Suprapubic skin (tissue), 4 donors: ENCODE results near the gene BRD3OS. TPM values are rescaled to one million over a fixed set of nuclear protein-coding genes. Genes with fewer than 3 reads are reported as not detected.

Experiments used
- DNase-seq, 2 donors: peaks; one replicate each; pipeline ENCODE4 v3.0.0-alpha.2; 2019; ENCODE audit warnings: low spot score in 2 of 2
- H3K27ac ChIP-seq: fragments of 200-600 bp; sonication (generic); one replicate; pipeline ENCODE4 v1.5.1; 2019
- H3K27me3 ChIP-seq: fragments of 200-600 bp; sonication (generic); one replicate; pipeline ENCODE4 v1.5.1; 2019
- H3K36me3 ChIP-seq: fragments of 200-600 bp; sonication (generic); one replicate; pipeline ENCODE4 v1.5.1; 2019
- H3K4me1 ChIP-seq: fragments of 200-600 bp; sonication (generic); one replicate; pipeline ENCODE4 v1.5.1; 2019
- H3K4me3 ChIP-seq: fragments of 200-600 bp; sonication (generic); one replicate; pipeline ENCODE4 v1.5.1; 2019; ENCODE audit warnings: mild to moderate bottlenecking
- H3K9me3 ChIP-seq: fragments of 200-600 bp; sonication (generic); one replicate; pipeline ENCODE4 v1.5.1; 2019
- EP300 ChIP-seq: sonication (generic); formaldehyde crosslinking; IDR thresholded peaks from one replicate; pipeline ENCODE4 v1.6.1; 2017; ENCODE audit warnings: antibody characterized with exemption
- POLR2A ChIP-seq, 2 donors: fragments of 450-650 bp; IDR thresholded peaks; one replicate each; pipeline ENCODE4 v1.6.1; 2017; ENCODE audit warnings: antibody characterized with exemption in 2 of 2, mild to moderate bottlenecking in 2 of 2, moderate library complexity in 2 of 2
- POLR2AphosphoS5 ChIP-seq, 3 donors: sonication (generic); formaldehyde crosslinking; IDR thresholded peaks; one replicate each; pipeline ENCODE4 v1.6.1; 2017; ENCODE audit warnings: antibody characterized with exemption in 3 of 3
- WGBS: methylation state at CpG from one replicate; pipeline ENCODE4 v1.1.5; 2018; 5-methylcytosine and 5-hydroxymethylcytosine counted together
- total RNA-seq, 4 donors: library from RNA; depleted of rRNA; stranded (reverse); fragments of >200 nt; gene quantifications; one replicate each; pipeline ENCODE4 v1.1.0, GENCODE V29; 2016
- TF ChIP-seq, protein P1 (sequence below), 2 donors: fragments of 200-600 bp in 1 of 2; fragments of 450-650 bp in 1 of 2; sonication (generic) in 1 of 2; IDR thresholded peaks; one replicate each; pipeline ENCODE4 v1.5.1; 2016 to 2019; ENCODE audit warnings: antibody characterized with exemption in 2 of 2, mild to moderate bottlenecking in 1 of 2, moderate library complexity in 1 of 2

BRD3OS gene
- total RNA-seq, 4 donors from 2014 or later = 6.2 to 10.4 (median 9.5) TPM

DNA sequence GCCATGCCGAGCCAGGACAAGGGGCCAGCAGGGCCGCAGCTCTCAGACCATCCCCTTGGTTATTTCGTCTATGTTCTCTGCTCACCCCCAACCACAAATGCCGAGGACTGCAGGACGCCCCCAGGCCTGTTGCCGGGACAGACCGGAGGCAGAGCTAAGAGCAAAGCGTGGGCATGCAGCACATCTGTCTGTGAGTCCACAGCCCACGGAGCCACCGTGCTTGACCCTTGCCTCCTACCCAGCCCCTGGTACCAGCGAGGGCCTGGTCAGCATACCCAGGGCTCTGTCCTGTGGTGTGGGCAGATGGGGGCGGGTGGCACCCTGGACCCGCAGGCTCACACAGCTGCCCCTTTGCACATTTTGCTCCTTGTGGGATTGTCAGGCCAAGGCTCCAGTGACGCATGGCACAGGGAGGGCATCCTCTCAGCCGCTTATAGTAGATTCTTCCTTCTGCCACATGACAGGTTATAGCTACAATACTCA lies 37.8 kb downstream of the BRD3OS start:
- Histone ChIP-seq H3K4me3 (no peak overlapping the region), H3K9me3 (no peaks in the 10 kb centered on the region), H3K4me1 (peaks cover 82% of the 10 kb centered on the region), H3K36me3 (no peaks in the 10 kb centered on the region), H3K27ac (no peak overlapping the region), H3K27me3 (no peaks in the 10 kb centered on the region)
- 78% methylated on average over 5 of the region's 15 CpGs for WGBS
- TF ChIP-seq POLR2A (IDR thresholded peaks at IDR 0.05) (no peak), POLR2AphosphoS5 (IDR thresholded peaks at IDR 0.05) (no peak), EP300 (no peak)
- TF ChIP-seq, protein P1, sequence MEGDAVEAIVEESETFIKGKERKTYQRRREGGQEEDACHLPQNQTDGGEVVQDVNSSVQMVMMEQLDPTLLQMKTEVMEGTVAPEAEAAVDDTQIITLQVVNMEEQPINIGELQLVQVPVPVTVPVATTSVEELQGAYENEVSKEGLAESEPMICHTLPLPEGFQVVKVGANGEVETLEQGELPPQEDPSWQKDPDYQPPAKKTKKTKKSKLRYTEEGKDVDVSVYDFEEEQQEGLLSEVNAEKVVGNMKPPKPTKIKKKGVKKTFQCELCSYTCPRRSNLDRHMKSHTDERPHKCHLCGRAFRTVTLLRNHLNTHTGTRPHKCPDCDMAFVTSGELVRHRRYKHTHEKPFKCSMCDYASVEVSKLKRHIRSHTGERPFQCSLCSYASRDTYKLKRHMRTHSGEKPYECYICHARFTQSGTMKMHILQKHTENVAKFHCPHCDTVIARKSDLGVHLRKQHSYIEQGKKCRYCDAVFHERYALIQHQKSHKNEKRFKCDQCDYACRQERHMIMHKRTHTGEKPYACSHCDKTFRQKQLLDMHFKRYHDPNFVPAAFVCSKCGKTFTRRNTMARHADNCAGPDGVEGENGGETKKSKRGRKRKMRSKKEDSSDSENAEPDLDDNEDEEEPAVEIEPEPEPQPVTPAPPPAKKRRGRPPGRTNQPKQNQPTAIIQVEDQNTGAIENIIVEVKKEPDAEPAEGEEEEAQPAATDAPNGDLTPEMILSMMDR (IDR thresholded peaks at IDR 0.05) = no peak
- DNase-seq = peak in 1 of 2 donors; percentile 60

DNA sequence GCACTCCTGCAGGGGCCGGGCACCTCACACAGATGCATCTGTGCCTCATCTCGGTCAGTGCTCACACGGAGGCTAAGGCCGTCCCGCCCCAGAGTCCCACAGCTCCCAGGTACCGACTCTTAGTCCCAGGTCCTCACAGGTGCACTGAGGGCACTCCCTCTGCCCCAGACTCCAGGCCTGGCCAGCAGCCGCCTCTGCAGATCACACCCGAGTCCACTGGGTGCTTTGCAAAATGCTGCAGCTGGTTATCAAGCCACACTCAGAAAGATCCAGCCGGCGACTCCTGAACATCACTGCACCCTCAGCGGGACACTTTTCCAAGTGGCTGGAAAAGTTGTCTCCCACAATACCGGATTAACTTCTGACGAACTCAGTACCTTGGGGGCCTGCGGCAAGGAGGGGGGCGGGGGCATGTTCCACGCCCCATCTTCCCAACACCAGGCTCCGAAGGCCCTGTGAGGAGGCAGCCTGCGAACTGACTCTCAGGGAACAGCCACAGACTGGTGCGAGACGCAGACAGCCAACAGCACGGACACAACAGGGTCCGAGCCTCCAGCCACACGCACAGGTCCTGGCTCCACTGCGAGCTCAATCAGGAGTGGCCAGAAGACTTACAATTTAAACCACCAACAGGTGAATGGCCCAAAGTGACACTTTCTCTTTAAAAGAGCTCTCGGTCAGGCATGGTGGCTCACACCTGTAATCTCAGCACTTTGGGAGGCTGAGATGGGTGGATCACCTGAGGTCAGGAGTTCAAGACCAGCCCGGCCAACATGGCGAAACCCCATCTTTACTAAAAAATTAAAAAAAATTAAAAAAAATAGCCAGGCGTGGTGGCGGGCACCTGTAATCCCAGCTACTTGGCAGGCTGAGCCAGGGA lies 38.5 kb downstream of the BRD3OS start:
- DNase-seq = peak; percentile 55 to 74
- no peaks in the 10 kb centered on the region for H3K27me3 ChIP-seq
- WGBS = 91% methylated on average over 17 of the region's 29 CpGs
- no peak for TF ChIP-seq POLR2A (IDR thresholded peaks at IDR 0.05)
- no peak for TF ChIP-seq POLR2AphosphoS5 (IDR thresholded peaks at IDR 0.05)
- TF ChIP-seq, protein P1 (IDR thresholded peaks at IDR 0.05) = no peak
- no peak for TF ChIP-seq EP300
- no peaks in the 10 kb centered on the region for H3K9me3 ChIP-seq
- H3K27ac ChIP-seq = no peak overlapping the region
- no peaks in the 10 kb centered on the region for H3K36me3 ChIP-seq
- no peak overlapping the region for H3K4me3 ChIP-seq
- H3K4me1 ChIP-seq = peaks cover 78% of the 10 kb centered on the region

DNA sequence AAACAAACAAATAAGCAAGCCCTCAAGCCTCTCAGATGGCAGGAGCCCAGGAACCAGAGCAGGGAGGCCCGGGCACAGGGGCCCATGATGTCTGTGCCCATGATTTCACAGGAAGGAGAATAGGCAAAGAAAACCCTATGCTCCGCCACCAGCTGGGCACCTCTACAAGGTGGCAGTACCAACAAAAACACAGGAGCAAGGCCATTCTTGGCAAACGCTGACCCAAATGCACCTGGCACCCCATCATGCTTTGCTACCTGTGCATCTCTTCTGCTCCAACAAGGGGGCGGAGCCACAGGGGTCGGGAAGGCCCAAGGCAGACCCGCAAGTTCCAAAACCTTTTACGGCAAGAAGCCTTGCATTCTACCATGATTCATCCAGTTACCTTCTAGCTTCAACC lies 39.4 kb downstream of the BRD3OS start:
- WGBS = 89% methylated on average over 7 of the region's 7 CpGs

DNA sequence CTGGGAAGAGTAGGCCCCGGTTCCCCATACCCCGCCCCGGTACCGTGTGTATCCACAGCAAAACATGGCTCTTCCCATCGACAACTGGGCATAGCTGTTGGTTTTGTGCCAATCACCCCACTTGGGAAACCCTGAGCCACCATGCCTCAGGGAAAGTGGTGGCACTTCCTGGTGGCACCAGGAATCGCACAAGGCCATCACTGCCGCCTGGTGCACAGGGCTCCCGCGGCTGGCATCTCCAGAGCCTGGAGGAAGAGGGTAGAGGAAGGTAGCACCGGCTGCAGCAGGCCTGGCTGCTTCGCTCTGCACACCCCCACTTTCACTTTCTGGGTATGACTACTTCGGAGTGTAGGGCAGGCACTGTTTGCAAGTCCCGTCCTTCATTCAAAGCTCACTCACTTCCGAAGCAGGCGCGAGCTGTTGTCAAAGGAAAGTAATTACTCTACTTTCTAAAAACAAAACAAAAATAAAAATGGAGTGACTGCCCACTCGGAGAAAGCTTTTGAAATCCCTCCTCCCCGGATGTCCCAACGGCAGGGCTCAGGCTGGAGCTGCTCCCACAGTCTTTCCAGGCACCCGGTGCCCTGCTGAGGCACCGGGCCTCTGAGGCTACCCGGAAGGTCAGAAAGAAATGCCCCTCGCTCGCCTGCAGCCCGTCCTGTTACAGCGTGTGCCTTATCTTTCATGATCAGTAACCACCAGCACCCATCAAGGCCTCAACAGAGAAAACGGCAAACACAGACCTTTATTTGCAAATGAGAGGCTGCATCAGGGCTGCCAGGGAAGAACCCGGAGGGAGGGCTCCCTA lies 40.5 kb downstream of the BRD3OS start:
- Histone ChIP-seq H3K27ac (peak overlapping the region; percentile 56), H3K9me3 (no peaks in the 10 kb centered on the region), H3K27me3 (no peaks in the 10 kb centered on the region), H3K4me3 (peak overlapping the region; percentile 91), H3K4me1 (peaks cover 67% of the 10 kb centered on the region), H3K36me3 (no peaks in the 10 kb centered on the region)
- no peak for TF ChIP-seq POLR2A (IDR thresholded peaks at IDR 0.05)
- TF ChIP-seq POLR2AphosphoS5 (IDR thresholded peaks at IDR 0.05) = no peak
- TF ChIP-seq EP300 = no peak
- TF ChIP-seq, protein P1 (IDR thresholded peaks at IDR 0.05) = no peak
- WGBS = 1% methylated on average over 24 of the region's 28 CpGs
- peak; percentile 60 to 76 for DNase-seq

More for the DNA sequence above, 39.4 kb downstream of the BRD3OS start:
- H3K27ac ChIP-seq = no peak overlapping the region
- H3K4me1 ChIP-seq = peaks cover 73% of the 10 kb centered on the region
- TF ChIP-seq POLR2AphosphoS5 (IDR thresholded peaks at IDR 0.05) = no peak
- no peak for TF ChIP-seq EP300
- TF ChIP-seq POLR2A (IDR thresholded peaks at IDR 0.05) = no peak
- TF ChIP-seq, protein P1 (IDR thresholded peaks at IDR 0.05) = no peak
- no peak for DNase-seq
- no peaks in the 10 kb centered on the region for H3K9me3 ChIP-seq
- H3K4me3 ChIP-seq = no peak overlapping the region
- no peaks in the 10 kb centered on the region for H3K27me3 ChIP-seq
- no peaks in the 10 kb centered on the region for H3K36me3 ChIP-seq

DNA sequence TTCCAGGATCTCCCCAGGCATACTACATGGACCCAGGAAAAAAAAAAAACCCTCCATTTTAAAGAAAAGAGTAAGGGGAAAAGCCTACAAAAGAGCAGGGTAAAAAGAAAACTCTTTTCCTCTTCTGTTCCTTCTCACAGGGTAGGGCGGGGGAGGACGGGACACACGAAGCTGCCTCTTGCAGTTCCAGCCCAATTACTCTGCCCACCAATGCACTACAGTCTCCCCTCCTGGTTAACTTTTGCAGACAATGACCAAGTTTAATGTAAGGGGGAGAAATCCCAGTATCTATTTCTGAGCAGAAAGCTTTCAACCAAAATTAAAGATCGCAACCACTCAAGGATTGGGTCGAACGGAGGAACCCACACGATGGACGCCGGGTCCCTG lies 41.2 kb downstream of the BRD3OS start:
- H3K27me3 ChIP-seq = no peaks in the 10 kb centered on the region
- H3K36me3 ChIP-seq = no peaks in the 10 kb centered on the region
- WGBS = 2% methylated on average over 8 of the region's 9 CpGs
- H3K4me3 ChIP-seq = peak overlapping the region; percentile 91
- H3K9me3 ChIP-seq = no peaks in the 10 kb centered on the region
- TF ChIP-seq POLR2AphosphoS5 (IDR thresholded peaks at IDR 0.05) (no peak), EP300 (no peak), POLR2A (IDR thresholded peaks at IDR 0.05) (no peak)
- TF ChIP-seq, protein P1 (IDR thresholded peaks at IDR 0.05) = no peak
- DNase-seq = no peak
- H3K27ac ChIP-seq = peak overlapping the region; percentile 82
- H3K4me1 ChIP-seq = peaks cover 60% of the 10 kb centered on the region
